ENCODE measurements around the gene LIN54.
"Not testable (repeated sequence)": the region's sequence is repeated elsewhere in the genome, so short reads cannot be mapped to it uniquely, and the experiment has no call there.

The LIN54 gene

DNA sequence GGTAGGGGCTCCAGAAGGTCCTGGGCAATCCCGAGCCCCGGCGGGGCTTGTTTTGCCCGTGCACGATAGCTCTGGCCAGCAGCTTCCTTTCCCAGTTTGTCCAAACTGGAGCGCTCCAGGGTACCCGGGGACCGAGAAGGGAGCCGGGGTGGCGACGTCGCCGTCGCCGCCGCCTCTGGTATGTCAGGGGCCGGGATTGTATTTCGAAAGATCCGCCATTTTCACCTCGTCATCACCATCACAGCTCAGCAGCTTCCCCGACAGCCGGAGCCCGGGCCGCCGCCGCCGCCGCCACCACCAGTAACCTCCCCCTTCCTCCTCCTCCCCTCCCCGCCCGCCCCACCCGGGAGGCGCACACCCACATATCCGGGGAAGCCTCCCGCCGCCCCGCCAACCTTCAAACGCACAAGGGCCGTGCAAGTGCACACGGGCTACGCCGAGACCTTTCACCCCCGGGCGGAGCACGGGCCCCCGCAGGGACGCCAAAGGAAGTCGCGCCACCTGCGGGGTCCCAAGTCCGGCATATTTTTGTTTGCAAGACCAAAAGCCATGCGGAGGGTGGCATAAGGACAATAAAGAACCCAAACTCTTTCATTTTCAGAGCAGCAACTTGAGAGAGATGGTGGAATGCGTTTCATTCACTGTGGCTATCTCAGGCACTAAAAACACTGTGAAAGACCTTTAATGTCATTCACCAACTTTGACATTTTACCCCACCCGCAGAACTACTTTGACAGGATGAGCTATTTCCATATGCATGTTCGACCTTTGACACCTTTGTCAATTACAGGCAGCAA, at the start of gene LIN54:
Gene LIN54, minus strand, starts transcription at position 302 of the 797 bp plus-strand sequence. CDS start 25,979 bp downstream, outside the sequence.
- DNase-seq (ENCODE audit: low spot score): peak; percentile 86
- TF ChIP-seq CTCF (IDR thresholded peaks at IDR 0.05; ENCODE audit: extremely low read depth, insufficient read depth, missing control alignments): peak; percentile 15
- in situ Hi-C loops (cut with MboI; ENCODE audit: low pct_unique_long_range_greater_than_20kb, low sequenced_read_pairs, unreplicated experiment): no loop called here

GRCh38 chr4:83054928-83055327, 44.3 kb upstream of the LIN54 start:
- peak; percentile 47 for TF ChIP-seq CTCF (IDR thresholded peaks at IDR 0.05; ENCODE audit: extremely low read depth, insufficient read depth, missing control alignments)
- in situ Hi-C loops (cut with MboI; ENCODE audit: low pct_unique_long_range_greater_than_20kb, low sequenced_read_pairs, unreplicated experiment): loop anchor here (25.0 kb wide), 2 partner anchors 407 to 593 kb away; partner anchors contain the start of genes HELQ and MRPS18C
- peak; percentile 21 for DNase-seq (ENCODE audit: low spot score)

DNA sequence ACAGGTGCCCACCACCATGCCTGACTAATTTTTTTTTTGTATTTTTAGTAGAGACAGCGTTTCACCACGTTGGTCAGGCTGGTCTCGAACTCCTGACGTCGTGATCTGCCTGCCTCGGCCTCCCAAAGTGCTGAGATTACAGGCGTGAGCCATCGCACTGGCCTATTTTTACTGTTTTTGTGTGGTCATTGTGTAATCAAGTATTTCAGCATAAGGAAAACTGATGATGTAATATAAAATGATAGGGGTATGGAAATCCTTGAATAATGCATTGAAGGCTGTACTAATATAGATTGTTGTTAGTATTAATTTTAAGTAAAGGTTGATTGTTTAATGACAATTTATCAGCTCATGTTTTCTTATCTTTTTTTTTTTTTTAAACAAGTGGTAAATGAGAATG, 38.2 kb upstream of the LIN54 start:
- in situ Hi-C loops (cut with MboI; ENCODE audit: low pct_unique_long_range_greater_than_20kb, low sequenced_read_pairs, unreplicated experiment); DNase-seq (ENCODE audit: low spot score): not testable (repeated sequence)

DNA sequence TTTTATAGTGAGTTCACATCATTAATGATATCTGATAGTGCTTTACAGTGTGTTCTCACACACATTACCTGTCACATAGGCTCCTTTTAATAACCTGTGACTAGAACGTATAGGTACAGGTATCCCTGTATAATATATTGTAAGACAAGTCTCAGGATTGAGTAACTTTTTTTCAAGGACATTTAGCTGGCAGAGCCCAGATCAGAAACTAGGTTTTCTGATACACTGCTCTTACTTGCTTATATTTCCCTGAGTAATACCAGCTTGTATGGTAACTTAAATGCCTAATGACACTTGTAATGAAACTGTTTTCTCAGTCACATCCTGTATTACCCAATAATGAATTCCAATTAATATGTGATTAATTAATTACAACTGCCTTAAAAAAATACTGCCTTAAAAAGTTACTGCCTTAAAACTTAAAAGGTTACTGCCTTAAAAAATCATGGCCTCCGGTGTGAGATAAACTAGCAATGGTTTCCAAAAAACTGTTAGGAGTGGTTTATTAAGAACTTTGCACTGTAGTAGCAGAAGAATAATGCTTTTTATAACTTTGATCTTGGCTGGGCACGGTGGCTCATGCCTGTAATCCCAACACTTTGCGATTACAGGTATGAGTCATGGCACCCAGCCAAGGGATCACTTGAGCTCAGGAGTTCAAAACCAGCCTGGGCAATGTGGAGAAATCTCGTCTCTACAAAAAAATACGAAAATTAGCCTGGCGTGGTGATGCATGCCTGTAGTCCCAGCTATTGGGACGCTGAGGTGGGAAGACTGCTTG, 36.3 kb upstream of the LIN54 start:
- no peak for TF ChIP-seq CTCF (IDR thresholded peaks at IDR 0.05; ENCODE audit: extremely low read depth, insufficient read depth, missing control alignments)
- in situ Hi-C loops (cut with MboI; ENCODE audit: low pct_unique_long_range_greater_than_20kb, low sequenced_read_pairs, unreplicated experiment): no loop called here
- DNase-seq (ENCODE audit: low spot score): no peak

DNA sequence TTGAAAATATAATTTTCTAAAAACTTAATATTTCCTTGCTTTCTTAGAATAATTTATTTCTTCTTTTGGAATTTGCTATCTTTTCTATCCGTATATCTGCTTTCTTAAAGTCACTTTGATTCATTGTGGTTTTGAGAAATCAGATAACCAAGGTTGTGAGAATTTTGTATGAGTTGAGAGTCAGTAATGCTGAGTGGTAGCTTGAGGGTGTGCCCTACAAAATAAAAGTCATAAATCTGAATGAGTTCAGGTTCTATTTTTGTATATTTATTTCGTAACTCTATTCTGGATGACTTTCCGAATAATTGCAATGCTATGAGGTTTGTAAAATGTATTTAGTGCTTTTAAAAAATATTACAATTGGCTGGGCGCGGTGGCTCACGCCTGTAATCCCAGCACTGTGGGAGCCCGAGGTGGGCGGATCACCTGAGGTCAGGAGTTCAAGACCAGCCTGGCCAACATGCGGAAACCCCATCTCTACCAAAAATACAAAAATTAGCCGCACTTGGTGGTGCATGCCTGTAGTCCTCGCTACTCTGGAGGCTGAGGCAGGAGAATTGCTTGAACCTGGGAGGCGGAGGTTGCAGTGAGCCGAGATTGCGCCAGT, 33.3 kb upstream of the LIN54 start:
- no peak for DNase-seq (ENCODE audit: low spot score)
- in situ Hi-C loops (cut with MboI; ENCODE audit: low pct_unique_long_range_greater_than_20kb, low sequenced_read_pairs, unreplicated experiment): no loop called here
- no peak for TF ChIP-seq CTCF (IDR thresholded peaks at IDR 0.05; ENCODE audit: extremely low read depth, insufficient read depth, missing control alignments)

DNA sequence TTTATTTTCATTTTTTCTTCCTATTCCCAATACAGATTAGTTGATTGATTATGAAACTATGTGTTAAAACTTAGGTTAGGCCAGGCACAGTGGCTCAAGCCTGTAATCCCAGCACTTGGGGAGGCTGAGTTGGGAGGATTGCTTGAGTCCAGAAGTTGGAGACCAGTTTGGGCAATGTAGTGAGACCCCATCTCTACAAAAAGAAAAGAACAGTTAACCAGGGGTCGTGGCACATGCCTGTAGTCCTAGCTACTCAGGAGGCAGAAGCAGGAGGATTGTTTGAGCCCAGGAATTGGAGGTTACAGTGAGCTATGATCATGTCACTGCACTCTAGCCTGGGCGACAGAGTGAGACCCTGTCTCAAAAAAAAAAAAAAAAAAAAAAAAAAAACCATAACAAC, 32.5 kb upstream of the LIN54 start:
- DNase-seq (ENCODE audit: low spot score); in situ Hi-C loops (cut with MboI; ENCODE audit: low pct_unique_long_range_greater_than_20kb, low sequenced_read_pairs, unreplicated experiment): not testable (repeated sequence)

DNA sequence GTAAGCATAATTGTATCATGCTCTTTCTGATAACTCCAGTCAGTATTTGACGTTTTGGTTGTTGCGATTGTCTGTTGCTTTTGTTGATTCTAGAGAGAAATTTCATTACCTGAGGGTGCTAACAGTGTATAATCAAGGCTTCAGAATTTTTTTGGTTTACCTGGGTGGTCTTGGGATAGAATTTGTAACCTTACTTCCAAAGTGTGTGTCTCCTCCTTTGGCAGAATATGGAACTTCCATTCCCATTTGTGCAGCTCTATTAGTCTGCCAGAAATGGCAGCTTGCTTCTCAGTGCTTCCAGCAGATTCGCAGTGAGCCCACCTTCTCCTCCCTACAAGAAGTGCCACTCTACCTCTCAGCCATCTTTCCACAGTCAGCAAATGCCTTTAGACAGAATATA, 29.6 kb upstream of the LIN54 start:
- DNase-seq (ENCODE audit: low spot score): no peak
- in situ Hi-C loops (cut with MboI; ENCODE audit: low pct_unique_long_range_greater_than_20kb, low sequenced_read_pairs, unreplicated experiment): no loop called here
- TF ChIP-seq CTCF (IDR thresholded peaks at IDR 0.05; ENCODE audit: extremely low read depth, insufficient read depth, missing control alignments): no peak

All from GM13977 (cell line).